DOHH2 (cell line): ENCODE data around the gene NDC80.

Experiments
- EZH2phosphoT487 ChIP-seq: fragments of 200-600 bp; sonication (generic); IDR thresholded peaks from 2 replicates; pipeline ENCODE4 v1.6.1; 2017; ENCODE audit warnings: borderline replicate concordance, mild to moderate bottlenecking, antibody characterized with exemption, low read length, moderate library complexity, mixed read lengths
- TF ChIP-seq, protein P1 (sequence below): fragments of 200-600 bp; sonication (generic); IDR thresholded peaks from one replicate; pipeline ENCODE4 v1.5.1; 2014; ENCODE audit warnings: antibody characterized with exemption, mild to moderate bottlenecking, low read depth, low read length; ENCODE audit not compliant: poor library complexity, severe bottlenecking

DNA sequence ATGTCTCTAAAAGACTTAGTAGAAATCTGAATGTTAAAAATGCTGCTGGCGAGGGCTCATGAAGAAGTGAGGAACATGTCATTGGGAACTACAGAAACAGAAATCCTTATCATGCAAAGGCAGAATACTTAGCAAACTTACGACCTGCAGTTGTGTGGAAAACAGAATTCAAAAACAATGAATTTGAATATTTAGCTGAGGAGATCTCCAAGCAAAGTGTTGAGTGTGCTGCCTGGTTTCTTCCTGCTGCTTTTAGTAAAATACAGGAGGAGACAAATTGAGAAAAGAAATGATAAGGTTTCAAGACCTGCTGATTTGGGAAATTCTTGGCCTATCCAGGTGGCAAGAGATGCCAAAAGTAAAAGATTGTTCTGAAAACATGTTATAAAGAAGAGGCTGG lies 38.6 kb upstream of the NDC80 start:
- TF ChIP-seq, protein P1, sequence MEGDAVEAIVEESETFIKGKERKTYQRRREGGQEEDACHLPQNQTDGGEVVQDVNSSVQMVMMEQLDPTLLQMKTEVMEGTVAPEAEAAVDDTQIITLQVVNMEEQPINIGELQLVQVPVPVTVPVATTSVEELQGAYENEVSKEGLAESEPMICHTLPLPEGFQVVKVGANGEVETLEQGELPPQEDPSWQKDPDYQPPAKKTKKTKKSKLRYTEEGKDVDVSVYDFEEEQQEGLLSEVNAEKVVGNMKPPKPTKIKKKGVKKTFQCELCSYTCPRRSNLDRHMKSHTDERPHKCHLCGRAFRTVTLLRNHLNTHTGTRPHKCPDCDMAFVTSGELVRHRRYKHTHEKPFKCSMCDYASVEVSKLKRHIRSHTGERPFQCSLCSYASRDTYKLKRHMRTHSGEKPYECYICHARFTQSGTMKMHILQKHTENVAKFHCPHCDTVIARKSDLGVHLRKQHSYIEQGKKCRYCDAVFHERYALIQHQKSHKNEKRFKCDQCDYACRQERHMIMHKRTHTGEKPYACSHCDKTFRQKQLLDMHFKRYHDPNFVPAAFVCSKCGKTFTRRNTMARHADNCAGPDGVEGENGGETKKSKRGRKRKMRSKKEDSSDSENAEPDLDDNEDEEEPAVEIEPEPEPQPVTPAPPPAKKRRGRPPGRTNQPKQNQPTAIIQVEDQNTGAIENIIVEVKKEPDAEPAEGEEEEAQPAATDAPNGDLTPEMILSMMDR: no peak
- no peak for TF ChIP-seq EZH2phosphoT487
